Cerebellar cortex (tissue), 1 donor: ENCODE measurements around the gene VANGL2.

Experiments used
- DNase-seq: peaks from one replicate; pipeline ENCODE4 v3.0.0-alpha.2; 2015; ENCODE audit warnings: low spot score

The VANGL2 gene

GRCh38 chr1:160460214-160460642 is 59.9 kb downstream of the VANGL2 start:
- no peak for DNase-seq

- DNase-seq = no peak
These were observed 60.4 kb downstream of the VANGL2 start for GRCh38 chr1:160460683-160461287.

GRCh38 chr1:160465123-160465522 is 64.8 kb downstream of the VANGL2 start:
- no peak for DNase-seq

GRCh38 chr1:160466961-160467360 is 66.6 kb downstream of the VANGL2 start:
- no peak for DNase-seq

GRCh38 chr1:160467576-160467975 is 67.2 kb downstream of the VANGL2 start:
- DNase-seq = no peak

GRCh38 chr1:160471253-160471652 is 70.9 kb downstream of the VANGL2 start:
- DNase-seq = no peak

GRCh38 chr1:160472112-160472511 is 71.7 kb downstream of the VANGL2 start:
- no peak for DNase-seq

- DNase-seq = no peak
These were observed 74.3 kb downstream of the VANGL2 start for GRCh38 chr1:160474392-160475242.
